NCI-H2227 (cell line): ENCODE measurements around the gene CEP170B.

Experiments used
- DNase-seq: peaks from one replicate; lab custom pipeline; 2025; ENCODE audit not compliant: unreplicated experiment; lab: John Stamatoyannopoulos, UW

CEP170B gene

GRCh38 chr14:104866451-104867370 lies 1.6 kb downstream of the CEP170B start:
- no peak for DNase-seq

GRCh38 chr14:104867371-104868059 lies 2.4 kb downstream of the CEP170B start:
- DNase-seq: no peak

- DNase-seq: no peak
Observed at GRCh38 chr14:104868060-104868740, 3.1 kb downstream of the CEP170B start.

- no peak for DNase-seq
Observed at GRCh38 chr14:104868811-104869572, 3.9 kb downstream of the CEP170B start.

- no peak for DNase-seq
Observed at GRCh38 chr14:104869669-104870367, 4.8 kb downstream of the CEP170B start.

GRCh38 chr14:104870368-104871144 lies 5.5 kb downstream of the CEP170B start:
- no peak for DNase-seq

- no peak for DNase-seq
Observed at GRCh38 chr14:104871145-104871655, 6.1 kb downstream of the CEP170B start.

- no peak for DNase-seq
Observed at GRCh38 chr14:104871656-104872468, 6.8 kb downstream of the CEP170B start.

- DNase-seq: no peak
Observed at GRCh38 chr14:104872469-104873341, 7.6 kb downstream of the CEP170B start.

GRCh38 chr14:104873380-104874055 lies 8.4 kb downstream of the CEP170B start:
- no peak for DNase-seq

- DNase-seq: no peak
Observed at GRCh38 chr14:104874110-104874531, 9.1 kb downstream of the CEP170B start.

GRCh38 chr14:104874571-104875411 lies 9.7 kb downstream of the CEP170B start:
- DNase-seq: no peak

- DNase-seq: no peak
Observed at GRCh38 chr14:104875412-104875751, 10.3 kb downstream of the CEP170B start.

GRCh38 chr14:104875811-104876210 lies 10.7 kb downstream of the CEP170B start:
- no peak for DNase-seq

- no peak for DNase-seq
Observed at GRCh38 chr14:104876251-104876699, 11.2 kb downstream of the CEP170B start.
